Measurements from ENCODE around the gene FOXL1. TPM values are rescaled to one million over a fixed set of nuclear protein-coding genes. Genes with fewer than 3 reads are reported as not detected.

Gene FOXL1
- polyA plus RNA-seq, 1 experiment, result 4.9 TPM

GRCh38 chr16:86571530-86571915 lies 6.8 kb upstream of the FOXL1 start:
- Histone ChIP-seq H3K36me3 (ENCODE audit: control insufficient read depth, insufficient read depth, low read length) (no peaks in the 10 kb centered on the region), H3K27me3 (ENCODE audit: control insufficient read depth, insufficient read depth, low read length) (no peaks in the 10 kb centered on the region), H3K4me3 (ENCODE audit: low read depth, low read length) (no peak overlapping the region; the same call in 1 of the 2 replicates)
- POLR2A ChIA-PET, result no interaction called here
- CTCF ChIA-PET, result interaction anchor here (0.6 to 2.3 kb wide), 5 partner anchors 28 to 506 kb away, joined by 3 to 11 read pairs (median 3); no protein-coding TSS in a partner anchor
- no peak for DNase-seq (ENCODE audit: low read depth)
- TF ChIP-seq CTCF (IDR thresholded peaks at IDR 0.05; ENCODE audit: insufficient read depth, low read depth, low read length), result no peak

DNA sequence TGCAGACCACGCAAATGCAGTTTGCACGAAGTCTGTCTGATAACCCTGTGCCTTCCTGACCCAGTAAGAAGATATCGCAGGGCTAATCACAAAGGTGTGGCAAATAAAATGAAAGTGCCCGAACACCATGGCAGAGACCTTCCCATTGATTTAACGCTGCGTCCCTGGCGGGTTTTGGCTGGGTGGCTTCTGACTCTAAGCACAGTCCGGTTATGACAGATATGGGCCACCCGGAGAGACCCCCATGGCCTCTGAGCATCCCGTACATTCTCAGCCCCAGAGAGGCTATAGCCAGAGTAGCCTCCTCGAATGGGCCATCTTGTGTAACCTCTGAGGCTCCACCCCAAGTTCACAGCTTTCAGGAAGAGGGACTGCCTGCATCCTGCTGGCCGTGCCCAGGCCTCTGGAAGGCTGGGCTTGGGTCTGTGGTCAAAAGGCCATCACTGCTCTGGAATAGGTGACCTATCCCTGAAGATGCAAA lies 6.3 kb upstream of the FOXL1 start:
- ChIA-PET POLR2A (no interaction called here), CTCF (interaction anchor here (2.3 kb wide), 2 partner anchors 189 to 491 kb away, joined by 8 to 11 read pairs; no protein-coding TSS in a partner anchor)
- H3K36me3 ChIP-seq (ENCODE audit: control insufficient read depth, insufficient read depth, low read length), result no peaks in the 10 kb centered on the region
- no peak for DNase-seq (ENCODE audit: low read depth)
- TF ChIP-seq CTCF (IDR thresholded peaks at IDR 0.05; ENCODE audit: insufficient read depth, low read depth, low read length), result no peak
- no peaks in the 10 kb centered on the region for H3K27me3 ChIP-seq (ENCODE audit: control insufficient read depth, insufficient read depth, low read length)
- no peak overlapping the region for H3K4me3 ChIP-seq (ENCODE audit: low read depth, low read length)

- DNase-seq (ENCODE audit: low read depth), result no peak
- ChIA-PET CTCF (interaction anchor here (2.3 kb wide), 2 partner anchors 189 to 490 kb away, joined by 8 to 11 read pairs; no protein-coding TSS in a partner anchor), POLR2A (no interaction called here)
- Histone ChIP-seq H3K27me3 (ENCODE audit: control insufficient read depth, insufficient read depth, low read length) (no peaks in the 10 kb centered on the region), H3K4me3 (ENCODE audit: low read depth, low read length) (no peak overlapping the region), H3K36me3 (ENCODE audit: control insufficient read depth, insufficient read depth, low read length) (no peaks in the 10 kb centered on the region)
- no peak for TF ChIP-seq CTCF (IDR thresholded peaks at IDR 0.05; ENCODE audit: insufficient read depth, low read depth, low read length)
Measured at GRCh38 chr16:86572606-86573005, 5.7 kb upstream of the FOXL1 start.

GRCh38 chr16:86573215-86573614 lies 5.1 kb upstream of the FOXL1 start:
- Histone ChIP-seq H3K27me3 (ENCODE audit: control insufficient read depth, insufficient read depth, low read length) (no peaks in the 10 kb centered on the region), H3K36me3 (ENCODE audit: control insufficient read depth, insufficient read depth, low read length) (no peaks in the 10 kb centered on the region), H3K4me3 (ENCODE audit: low read depth, low read length) (no peak overlapping the region)
- POLR2A ChIA-PET, result no interaction called here
- no peak for DNase-seq (ENCODE audit: low read depth)
- CTCF ChIA-PET, result interaction anchor here (2.3 kb wide), 1 partner anchor 489 kb away, joined by 11 read pairs; no protein-coding TSS in a partner anchor
- no peak for TF ChIP-seq CTCF (IDR thresholded peaks at IDR 0.05; ENCODE audit: insufficient read depth, low read depth, low read length)

DNA sequence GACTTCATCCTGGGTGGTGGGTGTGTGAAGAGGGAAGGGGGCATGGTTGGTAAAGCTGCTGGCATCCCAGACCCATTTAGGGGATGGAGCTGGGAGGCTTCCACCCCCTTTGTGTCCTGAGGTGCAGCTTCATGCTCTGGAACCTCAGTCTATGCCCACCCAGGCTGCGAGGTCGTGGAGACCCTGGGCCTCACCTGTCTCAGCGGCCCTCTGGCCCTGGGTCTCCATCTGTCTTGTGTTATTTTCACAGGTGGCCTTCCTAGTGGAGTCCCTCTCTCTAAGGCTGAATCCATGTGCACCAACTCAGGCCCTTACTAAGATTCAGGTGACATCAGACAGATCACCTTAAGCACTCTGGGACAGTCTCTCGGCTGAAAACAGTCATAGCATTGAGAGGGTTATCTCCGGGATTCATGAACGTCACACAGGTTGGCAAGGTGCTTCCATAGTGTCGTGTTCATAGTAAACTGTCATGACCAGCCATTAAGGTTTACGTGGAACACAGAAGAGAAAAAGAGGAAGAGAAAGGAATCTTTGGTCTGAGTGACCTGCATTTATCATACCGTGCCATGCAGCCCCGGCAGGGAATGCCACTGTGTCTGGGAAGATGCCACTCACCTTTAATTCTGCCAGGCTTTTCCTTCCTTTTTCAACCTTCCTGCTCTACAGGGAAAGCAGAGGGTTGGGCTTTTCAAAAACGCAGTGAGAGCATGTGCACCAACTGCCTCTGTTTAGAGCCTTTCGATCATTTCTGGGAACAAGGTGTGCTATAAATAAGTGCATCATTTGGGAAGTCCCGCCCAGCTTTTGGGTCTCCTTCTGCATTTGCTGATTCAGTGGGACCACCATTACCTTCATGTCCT lies 4.5 kb upstream of the FOXL1 start:
- DNase-seq (ENCODE audit: low read depth), result no peak
- ChIA-PET POLR2A (no interaction called here), CTCF (interaction anchor here (0.8 to 3.0 kb wide), 3 partner anchors 8 to 489 kb away, joined by 3 to 14 read pairs (median 11); partner anchors contain the start of gene FOXC2)
- no peak for TF ChIP-seq CTCF (IDR thresholded peaks at IDR 0.05; ENCODE audit: insufficient read depth, low read depth, low read length)
- H3K27me3 ChIP-seq (ENCODE audit: control insufficient read depth, insufficient read depth, low read length), result no peaks in the 10 kb centered on the region
- H3K4me3 ChIP-seq (ENCODE audit: low read depth, low read length), result no peak overlapping the region
- no peaks in the 10 kb centered on the region for H3K36me3 ChIP-seq (ENCODE audit: control insufficient read depth, insufficient read depth, low read length)

All from BJ (cell line).